ENCODE measurements around the gene DYNAP. TPM values are rescaled to one million over a fixed set of nuclear protein-coding genes. Genes with fewer than 3 reads are reported as not detected.

The DYNAP gene
- polyA plus RNA-seq, result 10 to 100 TPM in 1 of 2 donors, 1 to 10 TPM in 1; 9.6 to 27.8 TPM

GRCh38 chr18:54590945-54591344 is at the start of gene DYNAP:
Gene DYNAP (plus strand): TSS chr18:54591245. CDS start chr18:54591283, 38 bp downstream.
- H3K4me1 ChIP-seq (ENCODE audit: control insufficient read depth in 2 of 2, insufficient read depth in 2 of 2, low read length in 1 of 2), result no peaks in the 10 kb centered on the region
- H3K36me3 ChIP-seq (ENCODE audit: control insufficient read depth in 2 of 2, insufficient read depth in 2 of 2, low read length in 1 of 2), result no peaks in the 10 kb centered on the region
- no peaks in the 10 kb centered on the region for H3K9me3 ChIP-seq (ENCODE audit: control insufficient read depth in 2 of 2, insufficient read depth in 1 of 2, low read depth in 1 of 2, low read length in 1 of 2)
- H3K27me3 ChIP-seq (ENCODE audit: control insufficient read depth in 1 of 2, insufficient read depth in 2 of 2, low read length in 2 of 2), result no peaks in the 10 kb centered on the region
- H3K27ac ChIP-seq (ENCODE audit: low read depth in 2 of 2, low read length in 1 of 2), result no peak within 1 kb of the TSS
- WGBS, 2 donors, result 80% methylated on average over 5 of the region's 5 CpGs
- H3K4me3 ChIP-seq (ENCODE audit: low read depth in 1 of 2, low read length in 2 of 2), result no peak within 1 kb of the TSS

- no peak overlapping the region for H3K27ac ChIP-seq (ENCODE audit: low read depth in 2 of 2, low read length in 1 of 2)
- 90 to 96% methylated on average over 1 of the region's 1 CpG for WGBS, 2 donors
- no peaks in the 10 kb centered on the region for H3K4me1 ChIP-seq (ENCODE audit: control insufficient read depth in 2 of 2, insufficient read depth in 2 of 2, low read length in 1 of 2)
Measured at GRCh38 chr18:54551590-54551989, 39.5 kb upstream of the DYNAP start.

GRCh38 chr18:54555286-54555685 is 35.8 kb upstream of the DYNAP start:
- H3K27me3 ChIP-seq (ENCODE audit: control insufficient read depth in 1 of 2, insufficient read depth in 2 of 2, low read length in 2 of 2), result no peaks in the 10 kb centered on the region
- no peaks in the 10 kb centered on the region for H3K9me3 ChIP-seq (ENCODE audit: control insufficient read depth in 2 of 2, insufficient read depth in 1 of 2, low read depth in 1 of 2, low read length in 1 of 2)
- WGBS, 2 donors, result 83 to 87% methylated on average over 2 of the region's 2 CpGs
- H3K4me1 ChIP-seq (ENCODE audit: control insufficient read depth in 2 of 2, insufficient read depth in 2 of 2, low read length in 1 of 2), result no peaks in the 10 kb centered on the region
- H3K27ac ChIP-seq (ENCODE audit: low read depth in 2 of 2, low read length in 1 of 2), result no peak overlapping the region
- no peak overlapping the region for H3K4me3 ChIP-seq (ENCODE audit: low read depth in 1 of 2, low read length in 2 of 2)
- H3K36me3 ChIP-seq (ENCODE audit: control insufficient read depth in 2 of 2, insufficient read depth in 2 of 2, low read length in 1 of 2), result no peaks in the 10 kb centered on the region

More at GRCh38 chr18:54551590-54551989, 39.5 kb upstream of the DYNAP start:
- Histone ChIP-seq H3K36me3 (ENCODE audit: control insufficient read depth in 2 of 2, insufficient read depth in 2 of 2, low read length in 1 of 2) (no peaks in the 10 kb centered on the region), H3K9me3 (ENCODE audit: control insufficient read depth in 2 of 2, insufficient read depth in 1 of 2, low read depth in 1 of 2, low read length in 1 of 2) (no peaks in the 10 kb centered on the region), H3K27me3 (ENCODE audit: control insufficient read depth in 1 of 2, insufficient read depth in 2 of 2, low read length in 2 of 2) (no peaks in the 10 kb centered on the region), H3K4me3 (ENCODE audit: low read depth in 1 of 2, low read length in 2 of 2) (no peak overlapping the region)

- H3K27ac ChIP-seq (ENCODE audit: low read depth in 2 of 2, low read length in 1 of 2), result no peak overlapping the region
- H3K27me3 ChIP-seq (ENCODE audit: control insufficient read depth in 1 of 2, insufficient read depth in 2 of 2, low read length in 2 of 2), result no peaks in the 10 kb centered on the region
- 67 to 77% methylated on average over 1 of the region's 1 CpG for WGBS, 2 donors
Measured at GRCh38 chr18:54555996-54556395, 35.0 kb upstream of the DYNAP start.

GRCh38 chr18:54557958-54558357 is 33.1 kb upstream of the DYNAP start:
- Histone ChIP-seq H3K4me1 (ENCODE audit: control insufficient read depth in 2 of 2, insufficient read depth in 2 of 2, low read length in 1 of 2) (no peaks in the 10 kb centered on the region), H3K27me3 (ENCODE audit: control insufficient read depth in 1 of 2, insufficient read depth in 2 of 2, low read length in 2 of 2) (no peaks in the 10 kb centered on the region), H3K36me3 (ENCODE audit: control insufficient read depth in 2 of 2, insufficient read depth in 2 of 2, low read length in 1 of 2) (no peaks in the 10 kb centered on the region), H3K9me3 (ENCODE audit: control insufficient read depth in 2 of 2, insufficient read depth in 1 of 2, low read depth in 1 of 2, low read length in 1 of 2) (no peaks in the 10 kb centered on the region), H3K4me3 (ENCODE audit: low read depth in 1 of 2, low read length in 2 of 2) (no peak overlapping the region), H3K27ac (ENCODE audit: low read depth in 2 of 2, low read length in 1 of 2) (no peak overlapping the region)
- 73 to 83% methylated on average over 2 of the region's 2 CpGs for WGBS, 2 donors

More at GRCh38 chr18:54555996-54556395, 35.0 kb upstream of the DYNAP start:
- Histone ChIP-seq H3K4me1 (ENCODE audit: control insufficient read depth in 2 of 2, insufficient read depth in 2 of 2, low read length in 1 of 2) (no peaks in the 10 kb centered on the region), H3K9me3 (ENCODE audit: control insufficient read depth in 2 of 2, insufficient read depth in 1 of 2, low read depth in 1 of 2, low read length in 1 of 2) (no peaks in the 10 kb centered on the region), H3K4me3 (ENCODE audit: low read depth in 1 of 2, low read length in 2 of 2) (no peak overlapping the region), H3K36me3 (ENCODE audit: control insufficient read depth in 2 of 2, insufficient read depth in 2 of 2, low read length in 1 of 2) (no peaks in the 10 kb centered on the region)

GRCh38 chr18:54558609-54559585 is 32.1 kb upstream of the DYNAP start:
- WGBS, 2 donors, result 88 to 93% methylated on average over 3 of the region's 3 CpGs
- Histone ChIP-seq H3K27ac (ENCODE audit: low read depth in 2 of 2, low read length in 1 of 2) (no peak overlapping the region), H3K4me3 (ENCODE audit: low read depth in 1 of 2, low read length in 2 of 2) (no peak overlapping the region), H3K4me1 (ENCODE audit: control insufficient read depth in 2 of 2, insufficient read depth in 2 of 2, low read length in 1 of 2) (no peaks in the 10 kb centered on the region), H3K9me3 (ENCODE audit: control insufficient read depth in 2 of 2, insufficient read depth in 1 of 2, low read depth in 1 of 2, low read length in 1 of 2) (no peaks in the 10 kb centered on the region), H3K36me3 (ENCODE audit: control insufficient read depth in 2 of 2, insufficient read depth in 2 of 2, low read length in 1 of 2) (no peaks in the 10 kb centered on the region), H3K27me3 (ENCODE audit: control insufficient read depth in 1 of 2, insufficient read depth in 2 of 2, low read length in 2 of 2) (no peaks in the 10 kb centered on the region)

- 61 to 74% methylated on average over 1 of the region's 1 CpG for WGBS, 2 donors
- no peaks in the 10 kb centered on the region for H3K9me3 ChIP-seq (ENCODE audit: control insufficient read depth in 2 of 2, insufficient read depth in 1 of 2, low read depth in 1 of 2, low read length in 1 of 2)
- H3K27me3 ChIP-seq (ENCODE audit: control insufficient read depth in 1 of 2, insufficient read depth in 2 of 2, low read length in 2 of 2), result no peaks in the 10 kb centered on the region
- no peak overlapping the region for H3K4me3 ChIP-seq (ENCODE audit: low read depth in 1 of 2, low read length in 2 of 2)
- H3K27ac ChIP-seq (ENCODE audit: low read depth in 2 of 2, low read length in 1 of 2), result no peak overlapping the region
- H3K4me1 ChIP-seq (ENCODE audit: control insufficient read depth in 2 of 2, insufficient read depth in 2 of 2, low read length in 1 of 2), result no peaks in the 10 kb centered on the region
- no peaks in the 10 kb centered on the region for H3K36me3 ChIP-seq (ENCODE audit: control insufficient read depth in 2 of 2, insufficient read depth in 2 of 2, low read length in 1 of 2)
Measured at GRCh38 chr18:54561706-54562267, 29.3 kb upstream of the DYNAP start.

- Histone ChIP-seq H3K4me3 (ENCODE audit: low read depth in 1 of 2, low read length in 2 of 2) (no peak overlapping the region), H3K36me3 (ENCODE audit: control insufficient read depth in 2 of 2, insufficient read depth in 2 of 2, low read length in 1 of 2) (no peaks in the 10 kb centered on the region), H3K27me3 (ENCODE audit: control insufficient read depth in 1 of 2, insufficient read depth in 2 of 2, low read length in 2 of 2) (no peaks in the 10 kb centered on the region), H3K4me1 (ENCODE audit: control insufficient read depth in 2 of 2, insufficient read depth in 2 of 2, low read length in 1 of 2) (no peaks in the 10 kb centered on the region), H3K27ac (ENCODE audit: low read depth in 2 of 2, low read length in 1 of 2) (no peak overlapping the region), H3K9me3 (ENCODE audit: control insufficient read depth in 2 of 2, insufficient read depth in 1 of 2, low read depth in 1 of 2, low read length in 1 of 2) (no peaks in the 10 kb centered on the region)
- 83 to 88% methylated on average over 3 of the region's 3 CpGs for WGBS, 2 donors
Measured at GRCh38 chr18:54580202-54580729, 10.8 kb upstream of the DYNAP start.

GRCh38 chr18:54584065-54584464 is 7.0 kb upstream of the DYNAP start:
- Histone ChIP-seq H3K36me3 (ENCODE audit: control insufficient read depth in 2 of 2, insufficient read depth in 2 of 2, low read length in 1 of 2) (no peaks in the 10 kb centered on the region), H3K4me1 (ENCODE audit: control insufficient read depth in 2 of 2, insufficient read depth in 2 of 2, low read length in 1 of 2) (no peaks in the 10 kb centered on the region), H3K4me3 (ENCODE audit: low read depth in 1 of 2, low read length in 2 of 2) (no peak overlapping the region), H3K9me3 (ENCODE audit: control insufficient read depth in 2 of 2, insufficient read depth in 1 of 2, low read depth in 1 of 2, low read length in 1 of 2) (no peaks in the 10 kb centered on the region), H3K27ac (ENCODE audit: low read depth in 2 of 2, low read length in 1 of 2) (no peak overlapping the region), H3K27me3 (ENCODE audit: control insufficient read depth in 1 of 2, insufficient read depth in 2 of 2, low read length in 2 of 2) (no peaks in the 10 kb centered on the region)
- WGBS, 2 donors, result 53 to 71% methylated on average over 1 of the region's 1 CpG
